H1 (cell line): Measurements from ENCODE around the gene DNAJB12.

Source experiments
- FOSL1 ChIP-seq: IDR thresholded peaks from 2 replicates; pipeline ENCODE4 v1.6.1; 2011; ENCODE audit warnings: mild to moderate bottlenecking, low read depth, low read length, moderate library complexity; ENCODE audit not compliant: insufficient read depth
- POLR2AphosphoS5 ChIP-seq: IDR thresholded peaks from 2 replicates; pipeline ENCODE4 v1.6.1; 2011; ENCODE audit warnings: low read depth, low read length
- SUZ12 ChIP-seq: fragments of 200-600 bp; sonication (generic); IDR thresholded peaks from 2 replicates; pipeline ENCODE4 v1.6.1; 2012; ENCODE audit warnings: mild to moderate bottlenecking, inconsistent platforms, low read length, moderate library complexity, mixed read lengths

DNA sequence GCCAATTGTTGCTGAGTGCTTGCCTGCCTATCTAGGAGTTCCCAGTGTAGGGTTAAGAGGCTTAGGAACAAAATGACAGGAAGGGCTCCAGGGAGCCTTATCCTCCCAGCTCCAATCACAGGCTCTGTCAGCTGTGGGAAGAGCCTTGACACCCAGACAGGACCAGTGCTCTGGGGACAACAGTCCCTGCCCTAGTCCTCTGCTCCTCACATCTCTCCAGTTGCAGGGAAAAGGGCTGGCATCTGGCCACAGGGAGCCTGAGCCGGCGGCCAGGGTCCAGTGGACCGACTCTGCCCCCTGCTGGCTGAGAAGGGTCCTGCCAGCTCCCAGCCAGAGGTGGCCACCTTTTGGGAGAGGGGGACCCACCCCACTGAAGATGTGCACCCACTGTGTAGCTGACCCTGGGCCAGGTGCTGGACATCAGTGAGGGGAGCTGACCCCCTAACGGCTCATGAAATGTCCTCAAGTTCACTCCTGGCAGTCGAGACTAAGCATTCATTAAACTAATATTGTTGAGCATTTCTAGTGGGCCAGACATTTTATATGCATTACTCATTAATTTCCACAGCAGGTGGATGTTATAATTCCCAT, 17.6 kb downstream of the DNAJB12 start:
- TF ChIP-seq POLR2AphosphoS5 (no peak), FOSL1 (no peak), SUZ12 (no peak)
